Activated CD4-positive, alpha-beta memory T cell treated with anti-CD3 and anti-CD28 coated beads, Interleukin-2, amount 10 ng/mL, durations not matched to agents 7 days and 5 days (primary cell): ENCODE measurements around the gene KDM8. TPM values are rescaled to one million over a fixed set of nuclear protein-coding genes. Genes with fewer than 3 reads are reported as not detected.

Experiments used
- CTCF ChIA-PET: fragments of 350-600 bp; sonication (Branson Sonifier 250); formaldehyde crosslinking; loops from one replicate; lab custom pipeline; 2021; ENCODE audit warnings: antibody characterized with exemption, inconsistent platforms; lab: Charles Lee
- POLR2A ChIA-PET: fragments of 350-600 bp; sonication (Branson Sonifier 250); formaldehyde crosslinking; loops from one replicate; lab custom pipeline; 2021; ENCODE audit warnings: antibody characterized with exemption; lab: Charles Lee
- DNase-seq: peaks from one replicate; pipeline ENCODE4 v3.0.0-alpha.2; 2020
- H3K27ac Mint-ChIP-seq: one replicate; pipeline ENCODE4 v1.8.0; 2021; ENCODE audit warnings: mild to moderate bottlenecking, mixed read lengths
- H3K27me3 Mint-ChIP-seq: one replicate; pipeline ENCODE4 v1.8.0; 2021; ENCODE audit warnings: mixed read lengths
- H3K36me3 Mint-ChIP-seq: one replicate; pipeline ENCODE4 v1.8.0; 2021; ENCODE audit warnings: low read depth, mixed read lengths
- H3K4me1 Mint-ChIP-seq: one replicate; pipeline ENCODE4 v1.8.0; 2021; ENCODE audit warnings: mixed read lengths
- H3K4me3 Mint-ChIP-seq: one replicate; pipeline ENCODE4 v1.8.0; 2021; ENCODE audit warnings: mild to moderate bottlenecking, mixed read lengths
- H3K9me3 Mint-ChIP-seq: one replicate; pipeline ENCODE4 v1.8.0; 2021; ENCODE audit warnings: mixed read lengths
- total RNA-seq, 2 experiments: library from RNA; stranded (reverse); gene quantifications; one replicate each; pipeline ENCODE4 v1.2.3, GENCODE V29; 2021

Gene KDM8
- 10 to 100 TPM; 12.7 to 14.3 TPM for total RNA-seq

DNA sequence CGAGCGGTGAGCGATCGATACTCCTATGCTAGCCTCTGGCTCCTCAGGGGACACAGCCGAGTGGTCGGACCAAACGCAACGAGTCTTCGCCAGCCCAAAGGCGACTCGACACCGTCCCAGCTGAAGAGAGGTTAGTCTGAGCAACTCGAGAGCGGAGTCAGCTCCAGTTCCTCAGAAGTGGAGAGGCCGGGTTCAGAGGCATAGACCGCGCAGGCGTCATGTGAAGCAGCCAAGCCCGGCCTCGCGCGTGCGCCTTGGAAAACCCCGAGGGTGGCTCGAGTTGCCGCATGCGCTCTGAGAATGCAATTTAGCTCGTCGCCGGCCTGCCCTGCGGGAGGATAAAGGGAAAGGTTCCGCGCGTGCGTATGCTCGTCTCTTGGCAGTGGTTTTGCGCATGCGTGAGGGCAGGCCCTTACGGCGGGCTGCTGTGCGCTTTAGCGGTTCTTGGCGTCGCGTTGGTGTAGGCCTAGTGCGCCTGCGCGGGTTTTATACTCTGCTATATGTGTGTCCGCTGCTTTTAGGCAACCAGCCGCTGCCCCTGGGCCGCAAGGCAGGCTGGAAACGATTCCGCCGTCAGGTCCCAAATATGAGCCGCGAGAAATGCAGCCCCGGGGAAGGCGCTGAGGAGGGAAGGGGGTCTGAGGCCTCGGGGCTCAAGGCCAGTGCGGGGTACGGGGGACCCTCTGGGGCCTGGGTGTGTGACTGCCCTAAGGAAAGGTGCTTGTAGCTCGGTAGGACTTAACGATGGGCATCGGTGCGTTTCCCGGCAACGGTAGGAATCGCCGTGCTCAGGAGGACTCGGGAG is at the start of gene KDM8:
Gene KDM8, plus strand, starts transcription at position 20 of the 805 bp plus-strand sequence. CDS start 6,598 bp downstream, outside the sequence.
- H3K36me3 Mint-ChIP-seq: peaks cover 16% of the 10 kb centered on the region
- ChIA-PET CTCF (interaction anchor here (0.7 to 3.6 kb wide), 14 partner anchors 22 to 243 kb away, joined by 3 to 43 read pairs (median 6); no protein-coding TSS in a partner anchor), POLR2A (interaction anchor here (0.6 to 4.6 kb wide), 39 partner anchors 8 to 261 kb away, joined by 3 to 44 read pairs (median 4); no protein-coding TSS in a partner anchor)
- peak within 1 kb of the TSS; percentile 99 for H3K27ac Mint-ChIP-seq
- no peaks in the 10 kb centered on the region for H3K9me3 Mint-ChIP-seq
- H3K27me3 Mint-ChIP-seq: no peaks in the 10 kb centered on the region
- H3K4me3 Mint-ChIP-seq: peak within 1 kb of the TSS; percentile 95
- peak; percentile 100 for DNase-seq
- peaks cover 55% of the 10 kb centered on the region for H3K4me1 Mint-ChIP-seq

GRCh38 chr16:27154705-27155521 is 48.4 kb upstream of the KDM8 start:
- ChIA-PET POLR2A (no interaction called here), CTCF (interaction anchor here (0.7 to 4.8 kb wide), 16 partner anchors 8 to 321 kb away, joined by 3 to 35 read pairs (median 4); no protein-coding TSS in a partner anchor)
- Mint-ChIP-seq H3K4me1 (peaks cover 9% of the 10 kb centered on the region), H3K36me3 (no peaks in the 10 kb centered on the region), H3K9me3 (no peaks in the 10 kb centered on the region), H3K27ac (no peak overlapping the region), H3K27me3 (no peaks in the 10 kb centered on the region), H3K4me3 (no peak overlapping the region)
- peak; percentile 69 for DNase-seq

- Mint-ChIP-seq H3K9me3 (peaks cover 6% of the 10 kb centered on the region), H3K36me3 (no peaks in the 10 kb centered on the region), H3K27me3 (no peaks in the 10 kb centered on the region), H3K4me3 (no peak overlapping the region), H3K27ac (no peak overlapping the region), H3K4me1 (peaks cover 9% of the 10 kb centered on the region)
- POLR2A ChIA-PET: no interaction called here
- no peak for DNase-seq
- CTCF ChIA-PET: interaction anchor here (1.1 to 4.8 kb wide), 6 partner anchors 13 to 299 kb away, joined by 3 to 35 read pairs (median 8); no protein-coding TSS in a partner anchor
These were observed 46.7 kb upstream of the KDM8 start for GRCh38 chr16:27156579-27156978.

DNA sequence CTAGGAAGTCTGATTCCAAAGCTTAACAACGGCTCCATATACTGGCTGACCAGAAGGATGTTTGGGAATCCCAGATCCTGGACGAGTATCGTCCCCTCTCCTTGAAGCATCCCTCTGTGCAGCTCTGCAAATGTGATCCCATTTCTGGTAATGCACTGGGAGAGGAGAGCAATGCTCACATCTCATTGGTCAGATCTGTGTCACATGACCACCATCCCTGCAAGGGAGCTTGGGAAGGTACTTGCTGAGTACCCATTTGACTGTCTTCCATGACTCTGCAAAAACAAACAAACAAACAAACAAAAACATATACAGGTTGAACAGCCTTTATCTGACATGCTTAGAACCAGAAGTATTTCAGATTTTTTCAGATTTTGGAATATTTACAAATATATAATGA is 41.9 kb upstream of the KDM8 start:
- POLR2A ChIA-PET: no interaction called here
- Mint-ChIP-seq H3K27ac (no peak overlapping the region), H3K36me3 (peaks cover 2% of the 10 kb centered on the region), H3K4me1 (no peaks in the 10 kb centered on the region), H3K4me3 (no peak overlapping the region), H3K9me3 (peaks cover 9% of the 10 kb centered on the region), H3K27me3 (no peaks in the 10 kb centered on the region)
- CTCF ChIA-PET: interaction anchor here (0.7 kb wide), 1 partner anchor 9 kb away, joined by 4 read pairs; no protein-coding TSS in a partner anchor
- no peak for DNase-seq

DNA sequence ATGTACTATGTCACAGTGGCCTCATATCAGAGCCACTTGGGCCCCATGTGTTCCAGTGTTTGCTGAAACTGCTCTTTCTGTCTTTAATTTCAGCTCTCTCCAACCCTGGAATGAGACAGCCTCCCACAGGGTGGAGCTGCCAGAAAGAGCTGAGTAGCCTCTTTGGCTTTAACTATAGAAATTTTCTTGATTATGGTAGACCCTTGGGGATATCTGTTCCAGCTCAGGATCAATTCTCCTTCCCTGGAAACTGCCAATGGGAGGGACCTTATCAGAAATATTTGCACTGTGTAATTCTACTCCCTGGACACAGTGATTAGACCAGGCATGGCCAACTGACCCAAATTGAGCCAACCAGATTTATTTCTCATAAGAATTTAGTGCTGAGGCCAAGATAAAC is 39.0 kb upstream of the KDM8 start:
- Mint-ChIP-seq H3K36me3 (peaks cover 2% of the 10 kb centered on the region), H3K9me3 (peaks cover 9% of the 10 kb centered on the region), H3K4me3 (no peak overlapping the region), H3K27ac (no peak overlapping the region), H3K27me3 (peaks cover 10% of the 10 kb centered on the region), H3K4me1 (peaks cover 17% of the 10 kb centered on the region)
- no peak for DNase-seq
- ChIA-PET CTCF (interaction anchor here (1.0 to 4.4 kb wide), 3 partner anchors 9 to 15 kb away, joined by 4 to 23 read pairs (median 9); no protein-coding TSS in a partner anchor), POLR2A (interaction anchor here (1.7 kb wide), 1 partner anchor 10 kb away, joined by 3 read pairs; no protein-coding TSS in a partner anchor)

DNA sequence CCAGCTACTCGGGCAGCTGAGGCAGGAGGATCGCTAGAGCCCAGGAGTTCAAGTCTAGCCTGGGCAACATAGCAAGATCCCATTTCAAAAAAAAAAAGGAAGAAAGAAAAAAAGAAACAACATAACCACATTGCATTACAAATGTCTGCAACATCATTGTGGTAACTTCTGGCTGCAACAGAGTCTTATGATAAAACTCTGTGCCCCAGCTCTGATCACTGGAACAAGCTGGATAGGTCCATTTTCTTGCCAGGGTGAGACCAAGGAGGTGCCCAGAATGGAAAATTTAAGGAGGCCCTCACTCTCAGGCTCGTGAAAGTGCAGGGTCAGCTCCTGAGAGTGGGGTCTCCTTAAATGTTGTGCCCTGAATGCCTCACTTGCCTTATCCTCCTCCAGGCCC is 37.8 kb upstream of the KDM8 start:
- Mint-ChIP-seq H3K4me1 (peaks cover 29% of the 10 kb centered on the region), H3K27me3 (peaks cover 10% of the 10 kb centered on the region), H3K36me3 (peaks cover 2% of the 10 kb centered on the region), H3K27ac (no peak overlapping the region), H3K4me3 (no peak overlapping the region), H3K9me3 (peaks cover 9% of the 10 kb centered on the region)
- DNase-seq: no peak
- CTCF ChIA-PET: interaction anchor here (1.0 to 4.4 kb wide), 4 partner anchors 8 to 15 kb away, joined by 3 to 23 read pairs (median 6); no protein-coding TSS in a partner anchor
- POLR2A ChIA-PET: interaction anchor here (1.0 to 1.7 kb wide), 2 partner anchors 8 to 69 kb away, joined by 3 to 4 read pairs; no protein-coding TSS in a partner anchor

DNA sequence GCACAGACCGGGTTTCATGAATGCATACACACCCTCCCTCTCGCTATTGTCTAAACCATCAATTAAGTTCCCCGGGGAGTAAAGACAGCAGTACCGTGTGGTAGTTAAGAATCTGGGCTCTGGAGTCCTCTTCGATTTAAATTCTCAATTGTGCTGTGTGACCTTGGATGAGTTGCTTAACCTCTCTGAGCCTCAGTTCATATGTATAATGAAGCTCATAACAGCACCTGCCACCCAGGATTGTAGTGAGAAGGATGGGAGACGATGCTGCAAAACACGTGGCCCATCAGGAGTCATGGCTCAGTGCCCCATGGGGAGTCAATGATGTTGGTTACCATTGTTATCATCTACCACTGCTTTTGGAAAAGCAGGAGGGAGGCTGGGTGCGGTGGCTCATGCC is 34.5 kb upstream of the KDM8 start:
- ChIA-PET CTCF (interaction anchor here (1.2 to 4.0 kb wide), 12 partner anchors 9 to 236 kb away, joined by 4 to 38 read pairs (median 8); partner anchors contain the start of gene KDM8), POLR2A (interaction anchor here (0.9 to 1.9 kb wide), 6 partner anchors 11 to 199 kb away, joined by 3 to 9 read pairs (median 8); no protein-coding TSS in a partner anchor)
- Mint-ChIP-seq H3K4me1 (peaks cover 56% of the 10 kb centered on the region), H3K4me3 (no peak overlapping the region), H3K27ac (peak overlapping the region; percentile 29), H3K9me3 (peaks cover 10% of the 10 kb centered on the region), H3K27me3 (peaks cover 10% of the 10 kb centered on the region), H3K36me3 (peaks cover 11% of the 10 kb centered on the region)
- no peak for DNase-seq

DNA sequence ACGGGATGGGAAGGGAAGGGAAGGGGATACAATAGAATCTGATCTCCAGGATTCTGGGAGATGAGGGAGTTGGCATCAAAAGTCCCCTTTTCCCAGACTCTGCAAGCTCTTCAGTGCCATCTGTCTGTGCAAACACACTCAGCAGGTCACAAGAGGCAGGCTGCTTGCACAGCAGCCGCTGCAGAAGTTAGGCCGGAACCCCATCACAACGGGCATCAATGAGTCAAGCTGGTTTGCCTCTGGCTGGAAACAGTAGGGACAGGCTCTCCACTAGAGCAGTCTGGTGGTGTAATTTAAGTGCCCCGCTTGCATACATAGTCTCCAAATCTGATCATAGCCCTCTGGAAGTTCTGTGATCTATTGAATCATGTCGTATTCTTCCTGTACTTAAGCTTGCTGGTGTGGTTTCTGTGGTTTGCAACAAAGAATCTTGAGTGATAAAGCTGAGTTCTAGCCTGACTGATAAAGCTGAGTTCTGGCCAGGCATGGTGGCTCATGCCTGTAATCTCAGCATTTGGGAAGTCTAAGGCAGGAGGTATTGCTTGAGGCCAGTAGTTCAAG is 33.7 kb upstream of the KDM8 start:
- CTCF ChIA-PET: interaction anchor here (0.6 to 4.0 kb wide), 25 partner anchors 10 to 348 kb away, joined by 3 to 38 read pairs (median 4); partner anchors contain the start of gene KDM8
- Mint-ChIP-seq H3K27me3 (peaks cover 10% of the 10 kb centered on the region), H3K36me3 (peaks cover 11% of the 10 kb centered on the region), H3K27ac (peak overlapping the region; percentile 83), H3K9me3 (peaks cover 10% of the 10 kb centered on the region), H3K4me3 (peak overlapping the region; percentile 26), H3K4me1 (peaks cover 64% of the 10 kb centered on the region)
- DNase-seq: peak; percentile 81
- POLR2A ChIA-PET: interaction anchor here (0.6 to 1.9 kb wide), 14 partner anchors 10 to 294 kb away, joined by 3 to 9 read pairs (median 5); no protein-coding TSS in a partner anchor

GRCh38 chr16:27171584-27171983 is 31.7 kb upstream of the KDM8 start:
- Mint-ChIP-seq H3K27ac (no peak overlapping the region), H3K36me3 (peaks cover 11% of the 10 kb centered on the region), H3K9me3 (peaks cover 10% of the 10 kb centered on the region), H3K27me3 (peaks cover 10% of the 10 kb centered on the region), H3K4me1 (peaks cover 76% of the 10 kb centered on the region), H3K4me3 (no peak overlapping the region)
- no peak for DNase-seq
- CTCF ChIA-PET: interaction anchor here (0.7 to 4.0 kb wide), 6 partner anchors 8 to 607 kb away, joined by 3 to 38 read pairs (median 4); no protein-coding TSS in a partner anchor
- POLR2A ChIA-PET: interaction anchor here (0.7 to 5.5 kb wide), 5 partner anchors 28 to 147 kb away, joined by 3 to 21 read pairs (median 6); partner anchors contain the start of gene KDM8

GRCh38 chr16:27174007-27174406 is 29.3 kb upstream of the KDM8 start:
- H3K36me3 Mint-ChIP-seq: peaks cover 11% of the 10 kb centered on the region
- H3K9me3 Mint-ChIP-seq: peaks cover 10% of the 10 kb centered on the region
- H3K27me3 Mint-ChIP-seq: no peaks in the 10 kb centered on the region
- H3K4me3 Mint-ChIP-seq: peak overlapping the region; percentile 46
- peaks cover 76% of the 10 kb centered on the region for H3K4me1 Mint-ChIP-seq
- ChIA-PET CTCF (interaction anchor here (0.7 to 2.0 kb wide), 16 partner anchors 9 to 273 kb away, joined by 3 to 12 read pairs (median 4); partner anchors contain the start of gene KDM8), POLR2A (interaction anchor here (0.7 to 5.5 kb wide), 19 partner anchors 9 to 276 kb away, joined by 3 to 21 read pairs (median 7); partner anchors contain the start of genes KDM8 and NSMCE1)
- peak overlapping the region; percentile 93 for H3K27ac Mint-ChIP-seq
- DNase-seq: peak; percentile 81

DNA sequence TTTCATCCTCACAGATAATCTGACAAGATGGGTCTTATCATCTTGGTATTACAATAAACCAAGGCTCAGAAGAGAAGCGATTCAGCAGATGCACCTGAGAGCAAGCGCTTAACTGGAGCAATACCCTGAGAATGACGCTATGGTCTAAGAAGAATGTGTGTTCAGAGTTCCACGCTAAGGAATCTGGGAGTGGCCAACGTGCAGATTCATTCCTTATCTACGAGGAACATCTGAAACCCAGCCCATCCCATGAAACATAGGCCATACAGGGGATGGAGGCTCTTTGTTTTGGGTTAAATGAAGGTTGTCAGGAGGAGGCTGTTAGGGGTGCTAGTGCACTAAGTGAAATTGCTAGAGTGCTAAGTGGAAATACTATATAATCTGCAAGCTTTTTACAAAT is 28.5 kb upstream of the KDM8 start:
- Mint-ChIP-seq H3K4me3 (no peak overlapping the region), H3K27ac (peak overlapping the region; percentile 93), H3K4me1 (peaks cover 76% of the 10 kb centered on the region), H3K36me3 (peaks cover 11% of the 10 kb centered on the region), H3K27me3 (no peaks in the 10 kb centered on the region), H3K9me3 (peaks cover 10% of the 10 kb centered on the region)
- ChIA-PET POLR2A (interaction anchor here (0.7 to 5.5 kb wide), 11 partner anchors 25 to 275 kb away, joined by 3 to 21 read pairs (median 8); partner anchors contain the start of genes KDM8 and NSMCE1), CTCF (interaction anchor here (1.1 to 1.8 kb wide), 3 partner anchors 20 to 272 kb away, joined by 4 to 12 read pairs (median 5); no protein-coding TSS in a partner anchor)
- DNase-seq: no peak
